ENCODE results near the gene ADAM33. TPM values are rescaled to one million over a fixed set of nuclear protein-coding genes. Genes with fewer than 3 reads are reported as not detected.

Gene ADAM33
- total RNA-seq, 1 donor from 2014 or later = 11.7 TPM

- H3K9me3 ChIP-seq = no peaks in the 10 kb centered on the region
- H3K36me3 ChIP-seq = peaks cover 4% of the 10 kb centered on the region
- no peak overlapping the region for H3K4me3 ChIP-seq
- TF ChIP-seq CTCF (IDR thresholded peaks at IDR 0.05) = no peak
- no peak for ATAC-seq
- no peaks in the 10 kb centered on the region for H3K27me3 ChIP-seq (ENCODE audit: low read depth)
- H3K27ac ChIP-seq = no peak overlapping the region
- no peaks in the 10 kb centered on the region for H3K4me1 ChIP-seq
- intact Hi-C loops (cut with DNase I) = no loop called here
- DNase-seq = peak; percentile 26
These were observed 19.5 kb upstream of the ADAM33 start for GRCh38 chr20:3701061-3701998.

GRCh38 chr20:3699037-3699436, 17.2 kb upstream of the ADAM33 start:
- Histone ChIP-seq H3K27ac (no peak overlapping the region), H3K9me3 (no peaks in the 10 kb centered on the region), H3K36me3 (peaks cover 4% of the 10 kb centered on the region), H3K27me3 (ENCODE audit: low read depth) (no peaks in the 10 kb centered on the region), H3K4me1 (no peaks in the 10 kb centered on the region), H3K4me3 (no peak overlapping the region)
- DNase-seq = no peak
- ATAC-seq = no peak
- intact Hi-C loops (cut with DNase I) = no loop called here
- TF ChIP-seq CTCF (IDR thresholded peaks at IDR 0.05) = no peak

GRCh38 chr20:3698591-3699001, 16.8 kb upstream of the ADAM33 start:
- Histone ChIP-seq H3K4me1 (no peaks in the 10 kb centered on the region), H3K36me3 (peaks cover 4% of the 10 kb centered on the region), H3K27me3 (ENCODE audit: low read depth) (no peaks in the 10 kb centered on the region), H3K27ac (no peak overlapping the region), H3K4me3 (no peak overlapping the region), H3K9me3 (no peaks in the 10 kb centered on the region)
- intact Hi-C loops (cut with DNase I) = no loop called here
- no peak for DNase-seq
- no peak for TF ChIP-seq CTCF (IDR thresholded peaks at IDR 0.05)
- no peak for ATAC-seq

DNA sequence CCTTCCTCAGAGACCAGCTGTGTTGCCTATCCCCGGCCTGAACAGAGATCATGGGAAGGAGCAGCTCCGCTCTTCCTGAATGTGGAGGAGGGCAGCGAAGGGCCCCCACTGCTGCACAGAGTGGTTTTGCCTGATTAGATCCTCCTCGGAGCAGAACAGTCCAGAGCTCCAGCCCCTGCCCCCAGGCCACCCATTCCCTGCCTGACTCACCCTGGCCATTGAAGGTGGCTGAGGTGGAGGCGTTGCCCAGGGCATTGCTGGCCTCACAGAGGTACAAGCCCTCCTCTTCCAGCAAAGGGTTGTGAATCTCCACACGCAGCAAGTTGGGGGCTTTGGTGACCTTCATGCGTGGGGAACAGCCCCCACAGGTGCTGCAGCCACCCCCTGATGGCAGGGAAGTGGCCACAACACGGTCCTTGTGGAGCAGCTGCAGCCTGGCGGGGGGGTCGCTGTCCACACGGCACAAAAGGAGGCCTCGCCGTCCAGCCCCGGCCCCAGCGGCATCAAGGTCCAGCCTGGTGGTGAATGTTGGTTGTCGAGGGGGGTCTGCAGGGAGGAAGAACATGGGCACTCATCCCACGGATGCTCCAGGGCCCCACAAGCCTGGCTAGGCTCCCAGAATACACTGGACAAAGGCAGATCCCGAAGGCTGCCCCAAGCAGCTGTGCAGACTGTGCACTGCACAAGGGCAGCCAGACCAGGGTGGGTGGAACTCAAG, 15.9 kb upstream of the ADAM33 start:
- peaks cover 4% of the 10 kb centered on the region for H3K36me3 ChIP-seq
- no peaks in the 10 kb centered on the region for H3K9me3 ChIP-seq
- TF ChIP-seq CTCF (IDR thresholded peaks at IDR 0.05) = no peak
- DNase-seq (no peak), ATAC-seq (no peak)
- intact Hi-C loops (cut with DNase I) = no loop called here
- no peaks in the 10 kb centered on the region for H3K4me1 ChIP-seq
- no peak overlapping the region for H3K4me3 ChIP-seq
- H3K27me3 ChIP-seq (ENCODE audit: low read depth) = no peaks in the 10 kb centered on the region
- no peak overlapping the region for H3K27ac ChIP-seq

DNA sequence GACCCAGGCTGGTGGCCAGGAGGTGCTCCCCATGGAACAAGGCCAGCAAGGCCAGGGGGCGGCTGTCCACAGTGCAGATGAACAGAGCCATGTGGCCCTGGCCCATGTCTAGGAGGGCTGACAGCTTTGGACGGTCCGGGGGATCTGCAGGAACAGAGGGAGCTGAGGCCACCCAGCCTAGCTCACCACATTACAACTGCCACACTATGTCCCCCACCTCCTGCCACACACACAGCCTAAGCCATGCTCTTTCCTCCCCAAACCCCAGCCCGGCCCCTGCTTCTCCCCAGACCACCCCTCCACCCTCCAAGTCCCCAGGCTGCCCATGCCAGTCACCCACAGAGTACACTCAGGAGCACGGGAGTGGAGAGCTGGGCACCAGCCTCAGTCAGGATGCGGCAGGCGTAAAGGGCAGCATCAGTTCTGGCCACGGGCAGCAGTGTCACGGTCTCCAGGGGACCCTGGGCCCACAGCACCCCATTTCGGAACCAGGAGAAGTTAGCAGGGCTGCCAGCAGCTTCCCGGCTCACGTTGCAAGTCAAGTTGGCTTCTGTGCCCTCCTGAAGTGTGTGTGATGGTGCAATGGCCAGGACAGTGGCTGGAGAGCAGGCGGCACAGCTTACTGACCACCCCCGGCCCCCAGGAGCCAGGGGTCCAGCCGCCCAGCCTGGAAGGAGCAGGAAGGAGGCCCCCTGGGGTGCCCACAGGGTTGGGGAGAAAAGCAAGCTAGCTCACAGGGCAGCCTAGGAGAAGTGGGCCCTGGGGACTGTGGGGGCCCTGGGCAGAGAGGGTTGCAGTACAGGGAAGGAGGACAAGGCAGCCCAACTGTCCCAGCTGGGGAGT, 15.2 kb upstream of the ADAM33 start:
- DNase-seq (peak; percentile 21), ATAC-seq (no peak)
- Histone ChIP-seq H3K27me3 (ENCODE audit: low read depth) (no peaks in the 10 kb centered on the region), H3K27ac (no peak overlapping the region), H3K36me3 (peaks cover 4% of the 10 kb centered on the region), H3K9me3 (no peaks in the 10 kb centered on the region), H3K4me1 (no peaks in the 10 kb centered on the region), H3K4me3 (no peak overlapping the region)
- TF ChIP-seq CTCF (IDR thresholded peaks at IDR 0.05) = no peak
- intact Hi-C loops (cut with DNase I) = no loop called here
